SKM-1 (cell line): Measurements from ENCODE around the gene PCDHA12.
"Not testable (repeated sequence)": the region's sequence is repeated elsewhere in the genome, so short reads cannot be mapped to it uniquely, and the experiment has no call there.

Source experiments
- DNase-seq: peaks from one replicate; lab custom pipeline; 2025; ENCODE audit not compliant: unreplicated experiment; lab: John Stamatoyannopoulos, UW

PCDHA12 gene

GRCh38 chr5:140875085-140876065 is at the start of gene PCDHA12:
Gene PCDHA12 (plus strand): TSS chr5:140875308. CDS start chr5:140875473, 165 bp downstream.
- DNase-seq = no peak

GRCh38 chr5:140827704-140828361 is 47.3 kb upstream of the PCDHA12 start, which contains the start of gene PCDHA6:
Gene PCDHA6 (plus strand): TSS chr5:140827960. CDS start chr5:140828092, 132 bp downstream.
- DNase-seq = no peak

- DNase-seq = no peak
Observed at GRCh38 chr5:140828362-140828737, 46.8 kb upstream of the PCDHA12 start.

GRCh38 chr5:140829511-140830501 is 45.3 kb upstream of the PCDHA12 start:
- DNase-seq = not testable (repeated sequence)

- DNase-seq = no peak
Observed at GRCh38 chr5:140833993-140834392, 41.1 kb upstream of the PCDHA12 start, which contains the start of gene PCDHA7. Gene PCDHA7 (plus strand): TSS chr5:140834269. CDS start chr5:140834384, 115 bp downstream.

- DNase-seq = not testable (repeated sequence)
Observed at GRCh38 chr5:140834439-140835008, 40.6 kb upstream of the PCDHA12 start.

GRCh38 chr5:140835622-140836510 is 39.2 kb upstream of the PCDHA12 start:
- no peak for DNase-seq

- DNase-seq = no peak
Observed at GRCh38 chr5:140840978-140841962, 33.8 kb upstream of the PCDHA12 start, which contains the start of gene PCDHA8. Gene PCDHA8 (plus strand): TSS chr5:140841187. CDS start chr5:140841322, 135 bp downstream.

GRCh38 chr5:140842798-140843733 is 32.0 kb upstream of the PCDHA12 start:
- DNase-seq = no peak

GRCh38 chr5:140848139-140849102 is 26.7 kb upstream of the PCDHA12 start, which contains the start of gene PCDHA9:
Gene PCDHA9 (plus strand): TSS chr5:140848382. CDS start chr5:140848496, 114 bp downstream.
- DNase-seq = not testable (repeated sequence)

GRCh38 chr5:140849831-140850634 is 25.1 kb upstream of the PCDHA12 start:
- not testable (repeated sequence) for DNase-seq

GRCh38 chr5:140855772-140856674 is 19.1 kb upstream of the PCDHA12 start, which contains the start of gene PCDHA10:
Gene PCDHA10 (plus strand): TSS chr5:140855897. CDS start chr5:140856049, 152 bp downstream.
- DNase-seq = no peak

- no peak for DNase-seq
Observed at GRCh38 chr5:140857177-140857986, 17.7 kb upstream of the PCDHA12 start.
